Chondrocyte (in vitro differentiated cells): ENCODE measurements around the gene RHOT1. TPM values are rescaled to one million over a fixed set of nuclear protein-coding genes. Genes with fewer than 3 reads are reported as not detected.
"Not testable (repeated sequence)": the region's sequence is repeated elsewhere in the genome, so short reads cannot be mapped to it uniquely, and the experiment has no call there.

Source experiments
- DNase-seq: peaks from one replicate; pipeline ENCODE4 v3.0.0; 2021; ENCODE audit warnings: mixed read lengths, low spot score
- H3K27ac Mint-ChIP-seq: one replicate; pipeline ENCODE4 v1.8.0; 2021; ENCODE audit warnings: mild to moderate bottlenecking, moderate library complexity, mixed read lengths; ENCODE audit not compliant: unreplicated experiment
- H3K27me3 Mint-ChIP-seq: 2 replicates; pipeline ENCODE4 v1.8.0; 2021; ENCODE audit warnings: low read depth, mixed read lengths
- H3K36me3 Mint-ChIP-seq: 2 replicates; pipeline ENCODE4 v1.8.0; 2021; ENCODE audit warnings: low read depth, mixed read lengths
- H3K4me1 Mint-ChIP-seq: 2 replicates; pipeline ENCODE4 v1.8.0; 2021; ENCODE audit warnings: low read depth, mild to moderate bottlenecking, mixed read lengths
- H3K4me3 Mint-ChIP-seq: one replicate; pipeline ENCODE4 v1.8.0; 2021; ENCODE audit warnings: mild to moderate bottlenecking, moderate library complexity, mixed read lengths; ENCODE audit not compliant: unreplicated experiment
- H3K9me3 Mint-ChIP-seq: 2 replicates; pipeline ENCODE4 v1.8.0; 2021; ENCODE audit warnings: low read depth, mixed read lengths
- CTCF ChIP-seq: fragments of 200-600 bp; sonication (generic); IDR thresholded peaks from 2 replicates; pipeline ENCODE4 v1.5.0; 2021; ENCODE audit warnings: antibody characterized with exemption, mild to moderate bottlenecking, moderate library complexity
- total RNA-seq: library from RNA; stranded (reverse); gene quantifications from 3 replicates; pipeline ENCODE4 v1.2.1, GENCODE V29; 2021

Gene RHOT1
- total RNA-seq, 1 donor from 2014 or later, result 27.0 TPM

GRCh38 chr17:32125848-32126153 is 16.5 kb upstream of the RHOT1 start:
- no peaks in the 10 kb centered on the region for H3K9me3 Mint-ChIP-seq
- DNase-seq, result no peak

DNA sequence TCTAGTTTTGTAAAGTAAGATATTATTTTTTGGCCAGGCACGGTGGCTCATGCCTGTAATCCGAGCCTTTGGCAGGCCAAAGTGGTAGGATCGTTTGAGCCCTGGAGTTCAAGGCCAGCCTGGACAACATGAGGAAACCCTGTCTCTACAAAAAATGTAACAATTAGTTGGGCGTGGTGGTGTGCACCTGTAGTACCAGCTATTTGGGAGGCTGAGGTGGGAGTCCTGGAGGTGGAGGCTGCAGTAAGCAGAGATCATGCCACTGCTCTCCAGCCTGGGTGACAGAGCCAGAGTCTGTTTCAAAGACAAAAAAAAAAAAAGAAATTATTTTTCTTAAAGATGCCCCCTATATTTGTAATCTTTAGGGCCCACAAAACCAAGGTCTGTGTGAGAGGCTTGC is 16.0 kb upstream of the RHOT1 start:
- no peak for DNase-seq
- Mint-ChIP-seq H3K27ac (no peak overlapping the region), H3K9me3 (no peaks in the 10 kb centered on the region), H3K4me1 (peaks cover 21% of the 10 kb centered on the region), H3K36me3 (no peaks in the 10 kb centered on the region), H3K4me3 (no peak overlapping the region), H3K27me3 (no peaks in the 10 kb centered on the region)
- no peak for TF ChIP-seq CTCF

More at GRCh38 chr17:32125848-32126153, 16.5 kb upstream of the RHOT1 start:
- no peak for TF ChIP-seq CTCF
- no peak overlapping the region for H3K4me3 Mint-ChIP-seq
- no peaks in the 10 kb centered on the region for H3K36me3 Mint-ChIP-seq
- H3K27ac Mint-ChIP-seq, result no peak overlapping the region
- no peaks in the 10 kb centered on the region for H3K27me3 Mint-ChIP-seq
- peaks cover 21% of the 10 kb centered on the region for H3K4me1 Mint-ChIP-seq

DNA sequence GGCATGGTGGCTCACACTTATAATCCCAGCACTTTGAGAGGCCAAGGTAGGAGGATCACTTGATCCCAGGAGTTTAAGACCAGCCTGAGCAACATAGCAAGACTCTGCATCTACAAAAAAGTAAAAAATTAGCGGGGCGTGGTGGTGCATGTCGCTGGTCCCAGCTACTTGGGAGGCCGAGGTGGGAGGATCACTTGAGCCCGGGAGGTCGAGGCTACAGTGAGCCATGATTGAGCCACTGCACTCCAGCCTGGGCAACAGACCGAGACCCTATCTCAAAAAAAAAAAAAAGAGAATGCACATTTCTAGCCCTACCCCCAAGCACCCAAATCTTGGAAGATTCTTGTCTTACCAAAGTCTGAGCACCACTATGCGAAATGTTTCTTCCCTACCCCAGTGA is 15.6 kb upstream of the RHOT1 start:
- Mint-ChIP-seq H3K4me3 (peak overlapping the region; percentile 98), H3K4me1 (peaks cover 21% of the 10 kb centered on the region), H3K36me3 (no peaks in the 10 kb centered on the region), H3K27me3 (no peaks in the 10 kb centered on the region), H3K27ac (peak overlapping the region; percentile 51), H3K9me3 (no peaks in the 10 kb centered on the region)
- DNase-seq, result no peak
- no peak for TF ChIP-seq CTCF

- peak overlapping the region; percentile 94 for H3K27ac Mint-ChIP-seq
- DNase-seq, result no peak
- no peak for TF ChIP-seq CTCF
Measured at GRCh38 chr17:32127158-32127897, 15.0 kb upstream of the RHOT1 start.

DNA sequence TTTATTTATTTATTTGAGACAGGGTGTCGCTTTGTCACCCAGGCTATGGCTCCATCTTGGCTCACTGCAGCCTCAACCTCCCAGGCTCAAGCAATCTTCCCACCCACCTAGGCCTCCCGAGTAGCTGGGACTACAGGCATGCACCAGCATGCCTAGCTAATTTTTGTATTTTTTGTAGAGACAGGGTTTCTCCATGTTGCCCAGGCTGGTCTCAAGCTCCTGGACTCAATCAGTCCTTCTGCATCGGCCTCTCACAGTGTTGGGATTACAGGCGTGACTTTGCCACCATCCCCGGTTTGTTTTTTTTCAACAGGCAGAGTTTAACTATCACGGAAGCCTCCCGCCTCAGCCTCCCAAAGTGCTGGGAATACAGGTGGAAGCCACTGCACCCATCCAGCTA is 13.8 kb upstream of the RHOT1 start:
- peak overlapping the region; percentile 53 for H3K4me3 Mint-ChIP-seq

More at GRCh38 chr17:32127158-32127897, 15.0 kb upstream of the RHOT1 start:
- Mint-ChIP-seq H3K27me3 (no peaks in the 10 kb centered on the region), H3K4me1 (peaks cover 21% of the 10 kb centered on the region), H3K4me3 (peak overlapping the region; percentile 98), H3K36me3 (no peaks in the 10 kb centered on the region), H3K9me3 (no peaks in the 10 kb centered on the region)

GRCh38 chr17:32135497-32136117 is 6.7 kb upstream of the RHOT1 start:
- H3K36me3 Mint-ChIP-seq, H3K27ac Mint-ChIP-seq, H3K4me1 Mint-ChIP-seq, H3K4me3 Mint-ChIP-seq, DNase-seq, H3K9me3 Mint-ChIP-seq, H3K27me3 Mint-ChIP-seq: not testable (repeated sequence)
- TF ChIP-seq CTCF, result peak; percentile 73

More for the DNA sequence above, 13.8 kb upstream of the RHOT1 start:
- peaks cover 20% of the 10 kb centered on the region for H3K4me1 Mint-ChIP-seq
- not testable (repeated sequence) for H3K9me3 Mint-ChIP-seq, H3K27ac Mint-ChIP-seq, DNase-seq, H3K27me3 Mint-ChIP-seq, H3K36me3 Mint-ChIP-seq
